ENCODE results near the gene HOXC11. TPM values are rescaled to one million over a fixed set of nuclear protein-coding genes. Genes with fewer than 3 reads are reported as not detected.

HOXC11 gene
- total RNA-seq, 1 experiment from 2014 or later = 5.7 TPM

GRCh38 chr12:53981634-53982565, 9.0 kb downstream of the HOXC11 start:
- TF ChIP-seq CTCF (conservative IDR thresholded peaks at IDR 0.05; ENCODE audit: low read depth, low read length) (no peak), EZH2 (IDR thresholded peaks at IDR 0.05; ENCODE audit: borderline replicate concordance, low read depth, low read length, poor library complexity, severe bottlenecking) (no peak)
- H3K4me1 ChIP-seq (ENCODE audit: insufficient read depth, low read length, poor library complexity, severe bottlenecking) = peaks cover 42% of the 10 kb centered on the region
- H3K27ac ChIP-seq (ENCODE audit: low read depth, low read length, poor library complexity, severe bottlenecking) = peak overlapping the region; percentile 35
- DNase-seq (ENCODE audit: low spot score) = no peak
- H3K36me3 ChIP-seq (ENCODE audit: insufficient read depth, low read length, poor library complexity, severe bottlenecking) = no peaks in the 10 kb centered on the region
- ChIA-PET CTCF (interaction anchor here (0.5 kb wide), 2 partner anchors 27 to 210 kb away, joined by 4 read pairs; partner anchors contain the start of gene HOXC8), POLR2A (ENCODE audit: low non-redundant PET) (no interaction called here)
- H3K27me3 ChIP-seq (replicated peaks; ENCODE audit: insufficient read depth, low read depth, low read length, poor library complexity) = no peaks in the 10 kb centered on the region
- no TSS peak for BruUV-seq (replicated peaks)
- no peaks in the 10 kb centered on the region for H3K9me3 ChIP-seq (ENCODE audit: low read depth, low read length, poor library complexity, severe bottlenecking)
- no peak overlapping the region for H3K4me3 ChIP-seq (ENCODE audit: low read depth, low read length, poor library complexity, severe bottlenecking)
- intact Hi-C loops (cut with micrococcal nuclease; ENCODE audit: unreplicated experiment) = loop anchor here (5.0 to 10.0 kb wide), 3 partner anchors 215 to 393 kb away; no protein-coding TSS in a partner anchor

GRCh38 chr12:53982648-53983567, 10.0 kb downstream of the HOXC11 start:
- H3K9me3 ChIP-seq (ENCODE audit: low read depth, low read length, poor library complexity, severe bottlenecking) = no peaks in the 10 kb centered on the region
- no TSS peak for BruUV-seq (replicated peaks)
- H3K4me3 ChIP-seq (ENCODE audit: low read depth, low read length, poor library complexity, severe bottlenecking) = no peak overlapping the region
- TF ChIP-seq EZH2 (IDR thresholded peaks at IDR 0.05; ENCODE audit: borderline replicate concordance, low read depth, low read length, poor library complexity, severe bottlenecking) (no peak), CTCF (conservative IDR thresholded peaks at IDR 0.05; ENCODE audit: low read depth, low read length) (no peak)
- no peaks in the 10 kb centered on the region for H3K36me3 ChIP-seq (ENCODE audit: insufficient read depth, low read length, poor library complexity, severe bottlenecking)
- intact Hi-C loops (cut with micrococcal nuclease; ENCODE audit: unreplicated experiment) = loop anchor here (5.0 to 10.0 kb wide), 3 partner anchors 216 to 392 kb away; no protein-coding TSS in a partner anchor
- H3K4me1 ChIP-seq (ENCODE audit: insufficient read depth, low read length, poor library complexity, severe bottlenecking) = peaks cover 42% of the 10 kb centered on the region
- H3K27ac ChIP-seq (ENCODE audit: low read depth, low read length, poor library complexity, severe bottlenecking) = peak overlapping the region; percentile 64
- ChIA-PET POLR2A (ENCODE audit: low non-redundant PET) (no interaction called here), CTCF (interaction anchor here (0.5 kb wide), 1 partner anchor 209 kb away, joined by 4 read pairs; no protein-coding TSS in a partner anchor)
- no peaks in the 10 kb centered on the region for H3K27me3 ChIP-seq (replicated peaks; ENCODE audit: insufficient read depth, low read depth, low read length, poor library complexity)
- DNase-seq (ENCODE audit: low spot score) = no peak

GRCh38 chr12:53983568-53983949, 10.6 kb downstream of the HOXC11 start:
- intact Hi-C loops (cut with micrococcal nuclease; ENCODE audit: unreplicated experiment) = loop anchor here (5.0 to 10.0 kb wide), 3 partner anchors 216 to 391 kb away; no protein-coding TSS in a partner anchor
- H3K4me1 ChIP-seq (ENCODE audit: insufficient read depth, low read length, poor library complexity, severe bottlenecking) = peaks cover 44% of the 10 kb centered on the region
- H3K9me3 ChIP-seq (ENCODE audit: low read depth, low read length, poor library complexity, severe bottlenecking) = no peaks in the 10 kb centered on the region
- no peaks in the 10 kb centered on the region for H3K27me3 ChIP-seq (replicated peaks; ENCODE audit: insufficient read depth, low read depth, low read length, poor library complexity)
- H3K4me3 ChIP-seq (ENCODE audit: low read depth, low read length, poor library complexity, severe bottlenecking) = no peak overlapping the region
- peak overlapping the region; percentile 64 for H3K27ac ChIP-seq (ENCODE audit: low read depth, low read length, poor library complexity, severe bottlenecking)
- H3K36me3 ChIP-seq (ENCODE audit: insufficient read depth, low read length, poor library complexity, severe bottlenecking) = no peaks in the 10 kb centered on the region
- POLR2A ChIA-PET (ENCODE audit: low non-redundant PET) = no interaction called here
- BruUV-seq (replicated peaks) = TSS peak; percentile 62
- DNase-seq (ENCODE audit: low spot score) = no peak
- CTCF ChIA-PET = no interaction called here
- TF ChIP-seq EZH2 (IDR thresholded peaks at IDR 0.05; ENCODE audit: borderline replicate concordance, low read depth, low read length, poor library complexity, severe bottlenecking) (no peak), CTCF (conservative IDR thresholded peaks at IDR 0.05; ENCODE audit: low read depth, low read length) (no peak)
